Sigmoid colon (tissue), 4 donors: ENCODE data around the gene FLT1.

ENCODE experiments used
- EP300 ChIP-seq, 4 donors: sonication (generic); formaldehyde crosslinking; IDR thresholded peaks; one replicate each; pipeline ENCODE4 v1.6.1; 2017; ENCODE audit warnings: antibody characterized with exemption in 4 of 4
- POLR2A ChIP-seq, 2 donors: fragments of 450-650 bp; IDR thresholded peaks; one replicate each; pipeline ENCODE4 v1.6.1; 2016; ENCODE audit warnings: antibody characterized with exemption in 2 of 2, mild to moderate bottlenecking in 2 of 2, moderate library complexity in 2 of 2
- POLR2AphosphoS5 ChIP-seq, 4 donors: sonication (generic); formaldehyde crosslinking; IDR thresholded peaks; one replicate each; pipeline ENCODE4 v1.6.1; 2017; ENCODE audit warnings: antibody characterized with exemption in 4 of 4
- TF ChIP-seq, protein P1 (sequence below), 4 experiments: fragments of 450-650 bp in 3 of 4; fragments of 200-600 bp in 1 of 4; IDR thresholded peaks; one replicate each; pipeline ENCODE4 v1.5.1; 2016 to 2019; ENCODE audit warnings: antibody characterized with exemption in 4 of 4, mild to moderate bottlenecking in 3 of 4, moderate library complexity in 2 of 4

GRCh38 chr13:28529836-28530235 lies 34.9 kb upstream of the FLT1 start:
- TF ChIP-seq POLR2AphosphoS5 (IDR thresholded peaks at IDR 0.05): no peak
- TF ChIP-seq, protein P1, sequence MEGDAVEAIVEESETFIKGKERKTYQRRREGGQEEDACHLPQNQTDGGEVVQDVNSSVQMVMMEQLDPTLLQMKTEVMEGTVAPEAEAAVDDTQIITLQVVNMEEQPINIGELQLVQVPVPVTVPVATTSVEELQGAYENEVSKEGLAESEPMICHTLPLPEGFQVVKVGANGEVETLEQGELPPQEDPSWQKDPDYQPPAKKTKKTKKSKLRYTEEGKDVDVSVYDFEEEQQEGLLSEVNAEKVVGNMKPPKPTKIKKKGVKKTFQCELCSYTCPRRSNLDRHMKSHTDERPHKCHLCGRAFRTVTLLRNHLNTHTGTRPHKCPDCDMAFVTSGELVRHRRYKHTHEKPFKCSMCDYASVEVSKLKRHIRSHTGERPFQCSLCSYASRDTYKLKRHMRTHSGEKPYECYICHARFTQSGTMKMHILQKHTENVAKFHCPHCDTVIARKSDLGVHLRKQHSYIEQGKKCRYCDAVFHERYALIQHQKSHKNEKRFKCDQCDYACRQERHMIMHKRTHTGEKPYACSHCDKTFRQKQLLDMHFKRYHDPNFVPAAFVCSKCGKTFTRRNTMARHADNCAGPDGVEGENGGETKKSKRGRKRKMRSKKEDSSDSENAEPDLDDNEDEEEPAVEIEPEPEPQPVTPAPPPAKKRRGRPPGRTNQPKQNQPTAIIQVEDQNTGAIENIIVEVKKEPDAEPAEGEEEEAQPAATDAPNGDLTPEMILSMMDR (IDR thresholded peaks at IDR 0.05): no peak
- TF ChIP-seq POLR2A (IDR thresholded peaks at IDR 0.05): no peak
- TF ChIP-seq EP300 (IDR thresholded peaks at IDR 0.05): no peak
